ENCODE measurements around the gene ADAMTS19.

ADAMTS19 gene

GRCh38 chr5:129773376-129773775, 313.3 kb downstream of the ADAMTS19 start:
- DNase-seq, result no peak

GRCh38 chr5:129781594-129781993, 321.5 kb downstream of the ADAMTS19 start:
- no peak for DNase-seq
